ENCODE measurements around the gene SSR2. TPM values are rescaled to one million over a fixed set of nuclear protein-coding genes. Genes with fewer than 3 reads are reported as not detected.

SSR2 gene
- 460 and 537 TPM in 2 replicates for total RNA-seq

GRCh38 chr1:156020293-156021092 is at the start of gene SSR2:
Gene SSR2 (minus strand): TSS chr1:156020951. CDS start chr1:156020167, 784 bp downstream.

GRCh38 chr1:156060937-156061636 is 40.3 kb upstream of the SSR2 start, which contains the start of gene RAB25:
Gene RAB25 (plus strand): TSS chr1:156061160. CDS start chr1:156061401, 241 bp downstream.

GRCh38 chr1:156054500-156055280 is 33.9 kb upstream of the SSR2 start, which contains the start of gene LAMTOR2:
Gene LAMTOR2 (plus strand): TSS chr1:156054782. CDS start chr1:156054890, 108 bp downstream.

GRCh38 chr1:156053768-156054499 is 33.2 kb upstream of the SSR2 start, which contains the start of gene UBQLN4:
Gene UBQLN4 (minus strand): TSS chr1:156053798. CDS start chr1:156053701, 97 bp downstream.

GRCh38 chr1:155978325-155978972 is 42.3 kb downstream of the SSR2 start, which contains the start of gene ARHGEF2:
Gene ARHGEF2 (minus strand): TSS chr1:155978547. CDS start chr1:155978427, 120 bp downstream.

Other genes with a start within 250 kb of the SSR2 start
- 11.8 and 16.4 TPM in 2 replicates for gene GON4L, start 163.7 kb downstream of the SSR2 start, total RNA-seq
- gene SYT11, start 161.4 kb downstream of the SSR2 start, total RNA-seq: 5.1 and 5.7 TPM in 2 replicates
- 10.4 and 18.4 TPM in 2 replicates for gene RIT1, start 109.6 kb downstream of the SSR2 start, total RNA-seq
- 17.2 and 24.5 TPM in 2 replicates for gene KHDC4, start 86.5 kb downstream of the SSR2 start, total RNA-seq
- not detected in 2 replicates for gene RXFP4, start 79.3 kb downstream of the SSR2 start, total RNA-seq
- 46.4 and 51.5 TPM in 2 replicates for gene ARHGEF2, start 42.4 kb downstream of the SSR2 start, total RNA-seq
- gene UBQLN4, start 32.8 kb upstream of the SSR2 start, total RNA-seq: 9.1 and 13.3 TPM in 2 replicates
- 69.9 and 81.7 TPM in 2 replicates for gene LAMTOR2, start 33.8 kb upstream of the SSR2 start, total RNA-seq
- gene RAB25, start 40.2 kb upstream of the SSR2 start, total RNA-seq: not detected in 2 replicates
- gene MEX3A, start 61.5 kb upstream of the SSR2 start, total RNA-seq: 0.62 and 3.9 TPM in 2 replicates
- 816 and 907 TPM in 2 replicates for gene LMNA, start 93.8 kb upstream of the SSR2 start, total RNA-seq
- gene SEMA4A, start 132.6 kb upstream of the SSR2 start, total RNA-seq: 1.8 TPM in 1 of 2 replicates, not detected in the other
- gene SLC25A44, start 173.2 kb upstream of the SSR2 start, total RNA-seq: 12.4 and 13.0 TPM in 2 replicates
- 28.0 and 38.6 TPM in 2 replicates for gene PMF1, start 192.1 kb upstream of the SSR2 start, total RNA-seq
- gene BGLAP, start 221.2 kb upstream of the SSR2 start, total RNA-seq: 0.59 TPM in 1 of 2 replicates, not detected in the other
- 0.37 TPM in 1 of 2 replicates, not detected in the other for gene PAQR6, start 227.1 kb upstream of the SSR2 start, total RNA-seq

Measured in cardiac ventricle fibroblast (primary cell).